Tibial artery (tissue), 4 donors: ENCODE results near the gene ZBTB7A.

Experiments used
- DNase-seq, 2 donors: peaks; one replicate each; pipeline ENCODE4 v3.0.0-alpha.2; 2019
- H3K27ac ChIP-seq, 2 donors: fragments of 200-600 bp; sonication (generic) in 1 of 2; 1 replicate in 1 of 2; 2 replicates in 1 of 2; pipeline ENCODE4 v1.5.1; 2018 to 2019; ENCODE audit warnings: mild to moderate bottlenecking in 1 of 2
- H3K27me3 ChIP-seq, 2 donors: fragments of 200-600 bp; sonication (generic) in 1 of 2; one replicate each; pipeline versions ENCODE4 v1.5.1 to v1.6.0; 2016 to 2019
- H3K36me3 ChIP-seq, 3 donors: fragments of 200-600 bp; sonication (generic) in 2 of 3; one replicate each; pipeline ENCODE4 v1.5.1; 2016 to 2019; ENCODE audit warnings: mild to moderate bottlenecking in 2 of 3
- H3K4me1 ChIP-seq, 4 donors: fragments of 200-600 bp; sonication (generic) in 2 of 4; 1 replicate in 3 of 4; 2 replicates in 1 of 4; pipeline ENCODE4 v1.5.1; 2016 to 2019
- H3K4me3 ChIP-seq, 2 donors: fragments of 200-600 bp; sonication (generic) in 1 of 2; 1 replicate in 1 of 2; 2 replicates in 1 of 2; pipeline ENCODE4 v1.5.1; 2018 to 2019; ENCODE audit warnings: mild to moderate bottlenecking in 2 of 2
- H3K9me3 ChIP-seq, 3 donors: fragments of 200-600 bp; sonication (generic) in 1 of 3; one replicate each; pipeline ENCODE4 v1.5.1; 2016 to 2019
- CTCF ChIP-seq, 2 experiments: fragments of 200-600 bp in 1 of 2; fragments of 450-650 bp in 1 of 2; IDR thresholded peaks; one replicate each; pipeline ENCODE4 v1.5.1; 2017 to 2019; ENCODE audit warnings: antibody characterized with exemption in 2 of 2, mild to moderate bottlenecking in 1 of 2, moderate library complexity in 1 of 2
- intact Hi-C: fragments of 100-400 bp; cut with DNase I; formaldehyde crosslinking; loops from one replicate; pipeline ENCODE4 v1.15.0; 2023; ENCODE audit warnings: low total_unique reads

Gene ZBTB7A

GRCh38 chr19:4086411-4086867 is 19.7 kb upstream of the ZBTB7A start:
- no peak overlapping the region for H3K27ac ChIP-seq
- intact Hi-C loops: no loop called here

GRCh38 chr19:4084547-4084877 is 17.8 kb upstream of the ZBTB7A start:
- Histone ChIP-seq H3K36me3 (peaks cover 0 to 6% (median 5%) of the 10 kb centered on the region in 3 donors), H3K4me3 (peak overlapping the region in 1 of 2 donors; percentile 6), H3K4me1 (no peaks in the 10 kb centered on the region), H3K27ac (no peak overlapping the region), H3K9me3 (no peaks in the 10 kb centered on the region), H3K27me3 (peaks cover 0 to 23% of the 10 kb centered on the region in 2 donors)
- DNase-seq: no peak
- TF ChIP-seq CTCF (IDR thresholded peaks at IDR 0.05): no peak
- intact Hi-C loops: no loop called here

More at GRCh38 chr19:4086411-4086867, 19.7 kb upstream of the ZBTB7A start:
- H3K36me3 ChIP-seq: peaks cover 0 to 24% (median 19%) of the 10 kb centered on the region in 3 donors
- no peaks in the 10 kb centered on the region for H3K9me3 ChIP-seq
- no peak overlapping the region for H3K4me3 ChIP-seq
- peaks cover 0 to 17% of the 10 kb centered on the region in 2 donors for H3K27me3 ChIP-seq
- no peak for DNase-seq
- no peaks in the 10 kb centered on the region for H3K4me1 ChIP-seq
- TF ChIP-seq CTCF (IDR thresholded peaks at IDR 0.05): no peak

- Histone ChIP-seq H3K4me1 (no peaks in the 10 kb centered on the region), H3K4me3 (peak overlapping the region; percentile 6 to 7)
Observed at GRCh38 chr19:4083677-4084546, 17.2 kb upstream of the ZBTB7A start.

GRCh38 chr19:4082172-4082571 is 15.5 kb upstream of the ZBTB7A start:
- Histone ChIP-seq H3K27ac (no peak overlapping the region), H3K4me3 (no peak overlapping the region), H3K36me3 (no peaks in the 10 kb centered on the region), H3K27me3 (peaks cover 0 to 25% of the 10 kb centered on the region in 2 donors), H3K4me1 (peaks cover 0 to 11% (median 8%) of the 10 kb centered on the region in 4 donors), H3K9me3 (no peaks in the 10 kb centered on the region)
- no peak for TF ChIP-seq CTCF (IDR thresholded peaks at IDR 0.05)
- DNase-seq: no peak
- intact Hi-C loops: no loop called here

More at GRCh38 chr19:4083677-4084546, 17.2 kb upstream of the ZBTB7A start:
- no peaks in the 10 kb centered on the region for H3K9me3 ChIP-seq
- H3K27ac ChIP-seq: no peak overlapping the region
- peaks cover 0 to 25% of the 10 kb centered on the region in 2 donors for H3K27me3 ChIP-seq
- TF ChIP-seq CTCF (IDR thresholded peaks at IDR 0.05): no peak
- intact Hi-C loops: no loop called here
- DNase-seq: no peak
- no peaks in the 10 kb centered on the region for H3K36me3 ChIP-seq

- Histone ChIP-seq H3K27ac (no peak overlapping the region), H3K36me3 (no peaks in the 10 kb centered on the region), H3K9me3 (no peaks in the 10 kb centered on the region), H3K27me3 (peaks cover 0 to 25% of the 10 kb centered on the region in 2 donors), H3K4me1 (peaks cover 0 to 11% (median 8%) of the 10 kb centered on the region in 4 donors), H3K4me3 (no peak overlapping the region)
- TF ChIP-seq CTCF (IDR thresholded peaks at IDR 0.05): no peak
- intact Hi-C loops: no loop called here
- DNase-seq: no peak
Observed at GRCh38 chr19:4081441-4082129, 14.9 kb upstream of the ZBTB7A start.
